K562 (cell line): Measurements from ENCODE around the gene HECW1. TPM values are rescaled to one million over a fixed set of nuclear protein-coding genes. Genes with fewer than 3 reads are reported as not detected.

Experiments used
- ASH1L ChIP-seq: fragments of 450-650 bp; IDR thresholded peaks from 2 replicates; pipeline ENCODE4 v1.6.1; 2018; ENCODE audit warnings: borderline replicate concordance, mild to moderate bottlenecking, low read depth; ENCODE audit not compliant: partially characterized antibody
- L3MBTL2 ChIP-seq: fragments of 450-650 bp; IDR thresholded peaks from 2 replicates; pipeline ENCODE4 v1.6.1; 2016; ENCODE audit warnings: mild to moderate bottlenecking, moderate library complexity
- NFATC3 ChIP-seq: fragments of 450-650 bp; IDR thresholded peaks from 2 replicates; pipeline ENCODE4 v1.6.1; 2017; ENCODE audit warnings: mild to moderate bottlenecking
- RB1 ChIP-seq: fragments of 450-650 bp; IDR thresholded peaks from 2 replicates; pipeline ENCODE4 v1.6.1; 2017; ENCODE audit warnings: low read depth, mild to moderate bottlenecking
- RBM14 ChIP-seq: fragments of 200-400 bp; formaldehyde crosslinking; IDR thresholded peaks from 2 replicates; pipeline ENCODE4 v1.6.1; 2018; ENCODE audit warnings: low read depth, mild to moderate bottlenecking, low read length, moderate library complexity, borderline replicate concordance; ENCODE audit not compliant: insufficient read depth
- ZNF263 ChIP-seq: sonication (generic); formaldehyde crosslinking; IDR thresholded peaks from 2 replicates; pipeline ENCODE4 v1.8.0; 2022; ENCODE audit warnings: mild to moderate bottlenecking, missing genetic modification reagents, borderline replicate concordance
- ZNF766 ChIP-seq: fragments of 200-800 bp; sonication (Bioruptor generic); conservative IDR thresholded peaks from 2 replicates; pipeline ENCODE4 v1.6.1; 2016; ENCODE audit warnings: missing genetic modification characterization, missing compliant biosample characterization
- polyA plus RNA-seq, 8 experiments: library from polyadenylated mRNA; depleted of rRNA in 4 of 8; stranded (reverse) in 5 of 8; unstranded in 3 of 8; fragments of >200 nt; fragmentation: Nextera tagmentation in 2 of 8; fragmentation: Illumina TruSeq in 1 of 8; extraction: Ambion mirVana in 2 of 8; extraction: Trizol in 1 of 8; gene quantifications; 2 replicates each; pipeline versions ENCODE4 v1.2.1 to v1.2.3, GENCODE V29; 2011 to 2014; ENCODE audit warnings: inconsistent platforms in 1 of 8, missing spikeins in 1 of 8
- total RNA-seq, 7 experiments: library from RNA; depleted of rRNA in 6 of 7; stranded (reverse); fragments of >200 nt in 6 of 7; fragmentation: Illumina TruSeq in 2 of 7; extraction: Trizol in 2 of 7; gene quantifications; 2 replicates each; pipeline versions ENCODE4 v1.2.1 to v1.2.3, GENCODE V29; 2011 to 2021; ENCODE audit warnings: low replicate concordance in 1 of 7
- TF ChIP-seq, protein P1 (sequence below): fragments of 450-650 bp; IDR thresholded peaks from 2 replicates; pipeline ENCODE4 v1.6.1; 2016; ENCODE audit warnings: mild to moderate bottlenecking, moderate library complexity
- TF ChIP-seq, protein P2 (sequence below): fragments of 250-450 bp; sonication (Bioruptor Pico); IDR thresholded peaks from 2 replicates; pipeline ENCODE4 v1.6.1; 2021; ENCODE audit warnings: mild to moderate bottlenecking

Gene HECW1
- total and polyA plus RNA-seq, 9 of the 15 experiments (the other 6 are each of a cell fraction or from before 2014, with no cell fraction given) = 0.07 to 0.31 (median 0.13) TPM; not detected in 4

DNA sequence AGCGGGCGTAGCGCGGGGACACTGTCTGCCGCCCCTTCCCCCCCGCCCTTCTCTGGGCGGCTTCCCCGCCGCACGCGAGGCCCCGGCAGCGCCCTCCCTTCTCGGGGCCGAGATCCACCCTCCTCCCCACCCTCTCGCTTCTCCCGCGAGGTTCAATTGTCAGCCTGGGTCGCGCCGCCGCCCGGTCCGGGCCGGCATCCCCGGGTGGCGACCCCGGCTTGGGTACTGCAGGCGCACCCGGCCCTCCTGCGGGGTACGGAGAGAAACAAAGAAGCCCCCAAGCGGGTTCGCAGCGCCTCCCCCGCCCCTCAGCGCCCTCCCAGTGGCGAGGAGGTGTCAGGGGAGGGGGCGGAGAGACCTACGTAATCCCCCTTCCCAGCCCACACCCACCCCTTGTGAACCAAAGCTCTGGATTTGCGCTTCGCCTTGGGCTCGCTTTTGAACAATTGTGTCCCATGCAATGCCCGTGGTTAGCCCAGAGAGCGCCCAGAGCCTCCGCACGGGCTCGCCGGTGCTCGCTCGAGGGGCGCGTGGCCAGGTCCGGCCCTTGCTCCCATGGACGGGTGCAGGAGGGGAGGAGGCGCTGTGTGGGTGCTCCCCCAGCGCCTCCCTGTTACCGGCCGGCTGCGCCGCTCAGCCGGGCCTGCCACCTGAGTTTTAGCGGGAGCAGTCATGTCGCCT lies 634 bp downstream of the HECW1 start (continued):
- TF ChIP-seq, protein P1, sequence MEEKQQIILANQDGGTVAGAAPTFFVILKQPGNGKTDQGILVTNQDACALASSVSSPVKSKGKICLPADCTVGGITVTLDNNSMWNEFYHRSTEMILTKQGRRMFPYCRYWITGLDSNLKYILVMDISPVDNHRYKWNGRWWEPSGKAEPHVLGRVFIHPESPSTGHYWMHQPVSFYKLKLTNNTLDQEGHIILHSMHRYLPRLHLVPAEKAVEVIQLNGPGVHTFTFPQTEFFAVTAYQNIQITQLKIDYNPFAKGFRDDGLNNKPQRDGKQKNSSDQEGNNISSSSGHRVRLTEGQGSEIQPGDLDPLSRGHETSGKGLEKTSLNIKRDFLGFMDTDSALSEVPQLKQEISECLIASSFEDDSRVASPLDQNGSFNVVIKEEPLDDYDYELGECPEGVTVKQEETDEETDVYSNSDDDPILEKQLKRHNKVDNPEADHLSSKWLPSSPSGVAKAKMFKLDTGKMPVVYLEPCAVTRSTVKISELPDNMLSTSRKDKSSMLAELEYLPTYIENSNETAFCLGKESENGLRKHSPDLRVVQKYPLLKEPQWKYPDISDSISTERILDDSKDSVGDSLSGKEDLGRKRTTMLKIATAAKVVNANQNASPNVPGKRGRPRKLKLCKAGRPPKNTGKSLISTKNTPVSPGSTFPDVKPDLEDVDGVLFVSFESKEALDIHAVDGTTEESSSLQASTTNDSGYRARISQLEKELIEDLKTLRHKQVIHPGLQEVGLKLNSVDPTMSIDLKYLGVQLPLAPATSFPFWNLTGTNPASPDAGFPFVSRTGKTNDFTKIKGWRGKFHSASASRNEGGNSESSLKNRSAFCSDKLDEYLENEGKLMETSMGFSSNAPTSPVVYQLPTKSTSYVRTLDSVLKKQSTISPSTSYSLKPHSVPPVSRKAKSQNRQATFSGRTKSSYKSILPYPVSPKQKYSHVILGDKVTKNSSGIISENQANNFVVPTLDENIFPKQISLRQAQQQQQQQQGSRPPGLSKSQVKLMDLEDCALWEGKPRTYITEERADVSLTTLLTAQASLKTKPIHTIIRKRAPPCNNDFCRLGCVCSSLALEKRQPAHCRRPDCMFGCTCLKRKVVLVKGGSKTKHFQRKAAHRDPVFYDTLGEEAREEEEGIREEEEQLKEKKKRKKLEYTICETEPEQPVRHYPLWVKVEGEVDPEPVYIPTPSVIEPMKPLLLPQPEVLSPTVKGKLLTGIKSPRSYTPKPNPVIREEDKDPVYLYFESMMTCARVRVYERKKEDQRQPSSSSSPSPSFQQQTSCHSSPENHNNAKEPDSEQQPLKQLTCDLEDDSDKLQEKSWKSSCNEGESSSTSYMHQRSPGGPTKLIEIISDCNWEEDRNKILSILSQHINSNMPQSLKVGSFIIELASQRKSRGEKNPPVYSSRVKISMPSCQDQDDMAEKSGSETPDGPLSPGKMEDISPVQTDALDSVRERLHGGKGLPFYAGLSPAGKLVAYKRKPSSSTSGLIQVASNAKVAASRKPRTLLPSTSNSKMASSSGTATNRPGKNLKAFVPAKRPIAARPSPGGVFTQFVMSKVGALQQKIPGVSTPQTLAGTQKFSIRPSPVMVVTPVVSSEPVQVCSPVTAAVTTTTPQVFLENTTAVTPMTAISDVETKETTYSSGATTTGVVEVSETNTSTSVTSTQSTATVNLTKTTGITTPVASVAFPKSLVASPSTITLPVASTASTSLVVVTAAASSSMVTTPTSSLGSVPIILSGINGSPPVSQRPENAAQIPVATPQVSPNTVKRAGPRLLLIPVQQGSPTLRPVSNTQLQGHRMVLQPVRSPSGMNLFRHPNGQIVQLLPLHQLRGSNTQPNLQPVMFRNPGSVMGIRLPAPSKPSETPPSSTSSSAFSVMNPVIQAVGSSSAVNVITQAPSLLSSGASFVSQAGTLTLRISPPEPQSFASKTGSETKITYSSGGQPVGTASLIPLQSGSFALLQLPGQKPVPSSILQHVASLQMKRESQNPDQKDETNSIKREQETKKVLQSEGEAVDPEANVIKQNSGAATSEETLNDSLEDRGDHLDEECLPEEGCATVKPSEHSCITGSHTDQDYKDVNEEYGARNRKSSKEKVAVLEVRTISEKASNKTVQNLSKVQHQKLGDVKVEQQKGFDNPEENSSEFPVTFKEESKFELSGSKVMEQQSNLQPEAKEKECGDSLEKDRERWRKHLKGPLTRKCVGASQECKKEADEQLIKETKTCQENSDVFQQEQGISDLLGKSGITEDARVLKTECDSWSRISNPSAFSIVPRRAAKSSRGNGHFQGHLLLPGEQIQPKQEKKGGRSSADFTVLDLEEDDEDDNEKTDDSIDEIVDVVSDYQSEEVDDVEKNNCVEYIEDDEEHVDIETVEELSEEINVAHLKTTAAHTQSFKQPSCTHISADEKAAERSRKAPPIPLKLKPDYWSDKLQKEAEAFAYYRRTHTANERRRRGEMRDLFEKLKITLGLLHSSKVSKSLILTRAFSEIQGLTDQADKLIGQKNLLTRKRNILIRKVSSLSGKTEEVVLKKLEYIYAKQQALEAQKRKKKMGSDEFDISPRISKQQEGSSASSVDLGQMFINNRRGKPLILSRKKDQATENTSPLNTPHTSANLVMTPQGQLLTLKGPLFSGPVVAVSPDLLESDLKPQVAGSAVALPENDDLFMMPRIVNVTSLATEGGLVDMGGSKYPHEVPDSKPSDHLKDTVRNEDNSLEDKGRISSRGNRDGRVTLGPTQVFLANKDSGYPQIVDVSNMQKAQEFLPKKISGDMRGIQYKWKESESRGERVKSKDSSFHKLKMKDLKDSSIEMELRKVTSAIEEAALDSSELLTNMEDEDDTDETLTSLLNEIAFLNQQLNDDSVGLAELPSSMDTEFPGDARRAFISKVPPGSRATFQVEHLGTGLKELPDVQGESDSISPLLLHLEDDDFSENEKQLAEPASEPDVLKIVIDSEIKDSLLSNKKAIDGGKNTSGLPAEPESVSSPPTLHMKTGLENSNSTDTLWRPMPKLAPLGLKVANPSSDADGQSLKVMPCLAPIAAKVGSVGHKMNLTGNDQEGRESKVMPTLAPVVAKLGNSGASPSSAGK = peak; percentile 66; the same call in 1 of the 2 replicates
- TF ChIP-seq RB1 (0 out of 2 replicates have a peak, but pooled peaks have one; percentile 33), RBM14 (no peak), NFATC3 (peak; percentile 89), ZNF766 (CRISPR knock-in tag) (no peak), L3MBTL2 (peak; percentile 60; the same call in 1 of the 2 replicates), ZNF263 (peak; percentile 35; the same call in 1 of the 2 replicates), ASH1L (no peak)
- TF ChIP-seq, protein P2, sequence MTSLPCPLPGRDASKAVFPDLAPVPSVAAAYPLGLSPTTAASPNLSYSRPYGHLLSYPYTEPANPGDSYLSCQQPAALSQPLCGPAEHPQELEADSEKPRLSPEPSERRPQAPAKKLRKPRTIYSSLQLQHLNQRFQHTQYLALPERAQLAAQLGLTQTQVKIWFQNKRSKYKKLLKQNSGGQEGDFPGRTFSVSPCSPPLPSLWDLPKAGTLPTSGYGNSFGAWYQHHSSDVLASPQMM (CRISPR knock-in tag) = no peak
